Stimulated activated effector memory CD8-positive, alpha-beta T cell treated with anti-CD3 and anti-CD28 coated beads, Interleukin-12 subunit alpha, Interleukin-12 subunit beta, amount 100 ng/mL, for 72 hours (primary cell): ENCODE data around the gene PLD1.
A peak's percentile ranks its signal among the peaks of the same experiment; 100 is the strongest.
"Not testable (repeated sequence)": the region's sequence is repeated elsewhere in the genome, so short reads cannot be mapped to it uniquely, and the experiment has no call there.

ENCODE experiments used
- ATAC-seq: fragments of 150-1000 bp; cut with Tn5 transposase; 2 replicates; pipeline ENCODE4 v1.10.0; 2021
- DNase-seq, 2 donors: peaks; one replicate each; pipeline ENCODE4 v3.0.0; 2021 to 2022; ENCODE audit warnings: low spot score in 2 of 2
- H3K27ac Mint-ChIP-seq: one replicate; pipeline ENCODE4 v1.8.0; 2022; ENCODE audit warnings: mild to moderate bottlenecking, mixed read lengths
- H3K36me3 Mint-ChIP-seq: one replicate; pipeline ENCODE4 v1.8.0; 2022; ENCODE audit warnings: mild to moderate bottlenecking, mixed read lengths
- H3K4me1 Mint-ChIP-seq: one replicate; pipeline ENCODE4 v1.8.0; 2022; ENCODE audit warnings: mixed read lengths
- H3K4me3 Mint-ChIP-seq: one replicate; pipeline ENCODE4 v1.8.0; 2022; ENCODE audit warnings: mild to moderate bottlenecking, mixed read lengths
- H3K9me3 Mint-ChIP-seq: one replicate; pipeline ENCODE4 v1.8.0; 2022; ENCODE audit warnings: mixed read lengths

PLD1 gene

GRCh38 chr3:171828902-171829770 is 18.9 kb upstream of the PLD1 start:
- Mint-ChIP-seq H3K36me3 (no peaks in the 10 kb centered on the region), H3K4me1 (peaks cover 35% of the 10 kb centered on the region), H3K9me3 (no peaks in the 10 kb centered on the region), H3K27ac (no peak overlapping the region), H3K4me3 (peak overlapping the region; percentile 59)
- DNase-seq (no peak), ATAC-seq (peak; percentile 68)

- no peaks in the 10 kb centered on the region for H3K36me3 Mint-ChIP-seq
- peaks cover 35% of the 10 kb centered on the region for H3K4me1 Mint-ChIP-seq
- DNase-seq (no peak), ATAC-seq (peak; percentile 85)
- H3K9me3 Mint-ChIP-seq: no peaks in the 10 kb centered on the region
- H3K4me3 Mint-ChIP-seq: peak overlapping the region; percentile 59
- H3K27ac Mint-ChIP-seq: peak overlapping the region; percentile 82
Measured at GRCh38 chr3:171827836-171828458, 17.7 kb upstream of the PLD1 start.

DNA sequence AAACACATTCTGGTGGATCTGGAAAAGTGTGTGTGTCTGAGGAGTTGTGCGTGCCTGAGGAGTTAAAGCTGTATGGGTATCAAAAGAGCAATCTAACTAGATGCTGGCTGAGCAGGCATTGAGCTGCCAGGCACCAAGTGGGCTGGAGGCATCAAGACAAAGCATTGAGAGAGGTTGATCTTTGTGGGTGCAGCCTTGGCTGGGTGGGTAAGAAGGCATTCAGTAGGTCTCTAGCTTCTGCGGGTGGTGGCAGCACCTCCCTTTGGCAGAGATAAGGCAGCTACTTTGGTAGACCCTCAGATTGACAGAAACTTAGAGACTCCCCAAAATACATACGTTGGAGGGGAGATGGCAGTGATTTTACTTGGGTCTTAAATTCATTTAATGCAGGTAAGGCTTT is 17.1 kb upstream of the PLD1 start:
- Mint-ChIP-seq H3K4me1 (peaks cover 35% of the 10 kb centered on the region), H3K27ac (peak overlapping the region; percentile 82), H3K4me3 (peak overlapping the region; percentile 59), H3K36me3 (no peaks in the 10 kb centered on the region), H3K9me3 (no peaks in the 10 kb centered on the region)
- DNase-seq (no peak), ATAC-seq (peak; percentile 49)

- Mint-ChIP-seq H3K4me1 (peaks cover 47% of the 10 kb centered on the region), H3K9me3 (no peaks in the 10 kb centered on the region), H3K27ac (no peak overlapping the region), H3K4me3 (no peak overlapping the region), H3K36me3 (no peaks in the 10 kb centered on the region)
- no peak for DNase-seq
- no peak for ATAC-seq
Measured at GRCh38 chr3:171825222-171825828, 15.0 kb upstream of the PLD1 start.

GRCh38 chr3:171824824-171825221 is 14.5 kb upstream of the PLD1 start:
- ATAC-seq (no peak), DNase-seq (no peak)
- no peak overlapping the region for H3K4me3 Mint-ChIP-seq
- peaks cover 46% of the 10 kb centered on the region for H3K4me1 Mint-ChIP-seq
- no peaks in the 10 kb centered on the region for H3K9me3 Mint-ChIP-seq
- H3K36me3 Mint-ChIP-seq: no peaks in the 10 kb centered on the region
- H3K27ac Mint-ChIP-seq: no peak overlapping the region

DNA sequence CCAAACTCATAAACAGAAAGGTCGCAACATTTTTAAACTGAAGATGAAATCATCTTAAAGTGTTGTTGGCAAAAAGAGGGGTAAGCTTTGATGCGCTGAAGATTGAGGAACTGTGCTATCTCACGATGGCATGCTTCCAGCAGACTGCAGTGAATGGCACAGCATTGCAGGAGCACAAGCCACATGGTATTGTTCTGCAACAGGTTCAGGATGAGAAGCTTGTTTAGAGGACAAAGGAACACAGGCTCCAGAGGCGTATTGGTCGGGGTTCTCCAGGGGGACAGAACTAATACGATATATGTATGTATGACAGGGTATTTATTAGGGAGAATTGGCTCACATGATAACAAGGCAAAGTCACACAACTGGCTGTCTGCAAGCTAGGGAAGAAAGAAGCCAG is 13.8 kb upstream of the PLD1 start:
- H3K4me3 Mint-ChIP-seq: no peak overlapping the region
- DNase-seq (no peak), ATAC-seq (no peak)
- no peaks in the 10 kb centered on the region for H3K9me3 Mint-ChIP-seq
- H3K36me3 Mint-ChIP-seq: no peaks in the 10 kb centered on the region
- no peak overlapping the region for H3K27ac Mint-ChIP-seq
- peaks cover 39% of the 10 kb centered on the region for H3K4me1 Mint-ChIP-seq

DNA sequence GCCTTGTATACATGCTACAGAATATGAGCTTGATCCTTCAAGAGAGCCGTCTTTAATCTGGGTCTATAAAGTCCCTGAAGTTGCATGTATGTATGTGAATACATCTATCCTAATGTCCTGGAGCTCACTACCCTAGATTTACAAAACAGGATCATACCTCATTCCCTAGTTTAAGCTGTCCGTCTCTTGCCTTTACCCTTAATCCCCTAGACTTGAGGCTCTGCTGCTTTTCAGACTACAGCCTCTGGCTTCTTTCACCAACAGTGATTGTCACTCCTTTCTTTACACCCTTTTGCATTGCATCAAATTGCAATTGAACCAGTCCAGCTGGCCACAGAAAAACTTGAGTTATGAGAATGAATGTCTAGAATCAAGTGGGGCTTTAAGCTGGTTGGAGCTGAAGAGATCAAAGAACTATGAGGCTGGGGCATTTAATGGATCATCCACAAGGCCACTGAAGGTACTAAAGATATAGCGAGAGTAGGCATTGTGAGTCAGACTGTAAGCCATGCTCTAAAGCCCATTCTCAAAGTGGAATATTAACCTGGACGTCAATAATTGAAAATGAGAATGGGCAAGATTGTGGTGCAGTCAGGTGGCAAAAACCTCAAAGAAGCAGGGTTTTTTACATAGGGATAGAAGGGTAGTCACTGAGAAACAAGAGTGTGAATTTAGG is 12.3 kb upstream of the PLD1 start:
- DNase-seq (no peak), ATAC-seq (no peak)
- Mint-ChIP-seq H3K27ac (no peak overlapping the region), H3K4me1 (peaks cover 23% of the 10 kb centered on the region), H3K4me3 (no peak overlapping the region), H3K9me3 (no peaks in the 10 kb centered on the region), H3K36me3 (no peaks in the 10 kb centered on the region)

- no peaks in the 10 kb centered on the region for H3K9me3 Mint-ChIP-seq
- peaks cover 17% of the 10 kb centered on the region for H3K4me1 Mint-ChIP-seq
- peak; percentile 50 for ATAC-seq
- H3K27ac Mint-ChIP-seq: no peak overlapping the region
- DNase-seq: no peak
- H3K4me3 Mint-ChIP-seq: no peak overlapping the region
- no peaks in the 10 kb centered on the region for H3K36me3 Mint-ChIP-seq
Measured at GRCh38 chr3:171821778-171822358, 11.6 kb upstream of the PLD1 start.

GRCh38 chr3:171821044-171821443 is 10.8 kb upstream of the PLD1 start:
- no peak for DNase-seq
- no peak overlapping the region for H3K4me3 Mint-ChIP-seq
- ATAC-seq: no peak
- H3K4me1 Mint-ChIP-seq: peaks cover 11% of the 10 kb centered on the region
- H3K27ac Mint-ChIP-seq: no peak overlapping the region
- H3K9me3 Mint-ChIP-seq: no peaks in the 10 kb centered on the region
- no peaks in the 10 kb centered on the region for H3K36me3 Mint-ChIP-seq

DNA sequence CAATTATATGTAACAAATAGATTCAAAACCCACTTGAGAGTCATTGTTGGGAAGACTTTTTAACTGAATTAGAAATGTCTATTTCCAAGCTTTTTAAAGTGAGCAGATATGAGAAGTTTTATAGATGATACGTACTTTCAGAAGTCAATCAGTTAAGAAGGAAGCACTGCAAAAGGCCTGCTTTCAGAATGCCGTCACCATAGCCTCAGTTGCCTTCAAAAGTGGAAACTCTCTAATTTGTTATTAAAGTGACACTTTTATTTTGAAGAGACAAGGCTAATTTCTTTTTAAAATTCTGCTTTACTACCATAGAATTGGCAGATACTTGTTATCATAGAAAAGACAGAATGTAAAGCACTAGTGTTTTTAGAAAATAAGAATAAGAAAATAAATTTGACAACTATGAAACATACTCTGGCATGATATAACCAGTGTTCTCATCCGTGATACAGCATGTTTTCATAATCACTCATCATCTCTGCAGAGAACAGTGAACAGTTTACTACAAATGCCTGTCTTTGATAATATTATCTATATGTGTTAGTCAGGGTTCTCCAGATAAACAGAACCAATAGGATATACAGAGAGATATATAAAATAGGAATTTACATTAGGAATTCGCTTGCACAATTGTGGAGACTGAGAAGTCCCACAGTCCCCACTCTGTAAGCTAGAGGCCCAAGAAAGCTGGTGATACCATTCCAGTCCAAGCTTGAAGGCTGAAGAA is 7.0 kb upstream of the PLD1 start:
- no peak overlapping the region for H3K4me3 Mint-ChIP-seq
- H3K4me1 Mint-ChIP-seq: peaks cover 26% of the 10 kb centered on the region
- ATAC-seq (no peak), DNase-seq (no peak)
- peaks cover 6% of the 10 kb centered on the region for H3K36me3 Mint-ChIP-seq
- H3K27ac Mint-ChIP-seq: no peak overlapping the region
- H3K9me3 Mint-ChIP-seq: no peaks in the 10 kb centered on the region

- H3K36me3 Mint-ChIP-seq: peaks cover 6% of the 10 kb centered on the region
- H3K9me3 Mint-ChIP-seq: no peaks in the 10 kb centered on the region
- no peak overlapping the region for H3K4me3 Mint-ChIP-seq
- DNase-seq (no peak), ATAC-seq (no peak)
- peaks cover 22% of the 10 kb centered on the region for H3K4me1 Mint-ChIP-seq
- no peak overlapping the region for H3K27ac Mint-ChIP-seq
Measured at GRCh38 chr3:171815973-171816595, 5.8 kb upstream of the PLD1 start.

GRCh38 chr3:171814662-171815061 is 4.4 kb upstream of the PLD1 start:
- Mint-ChIP-seq H3K4me1 (peaks cover 26% of the 10 kb centered on the region), H3K27ac (peak overlapping the region; percentile 84)
- ATAC-seq, H3K9me3 Mint-ChIP-seq, H3K4me3 Mint-ChIP-seq, H3K36me3 Mint-ChIP-seq: not testable (repeated sequence)
- peak in 1 of 2 donors; percentile 26 for DNase-seq

GRCh38 chr3:171813897-171814460 is 3.7 kb upstream of the PLD1 start:
- Mint-ChIP-seq H3K36me3 (peaks cover 12% of the 10 kb centered on the region), H3K4me1 (peaks cover 32% of the 10 kb centered on the region), H3K4me3 (peak overlapping the region; percentile 43), H3K9me3 (no peaks in the 10 kb centered on the region), H3K27ac (peak overlapping the region; percentile 84)
- ATAC-seq (peak; percentile 88), DNase-seq (peak; percentile 27 to 59)
